Endodermal cell (in vitro differentiated cells): ENCODE data around the gene DNM1. TPM values are rescaled to one million over a fixed set of nuclear protein-coding genes. Genes with fewer than 3 reads are reported as not detected.

Experiments used
- DNase-seq: peaks from one replicate; pipeline ENCODE4 v3.0.0-alpha.2; 2017
- H3K27ac ChIP-seq: 2 replicates; pipeline ENCODE4 v1.5.1; 2013; ENCODE audit warnings: mild to moderate bottlenecking, low read depth, low read length, moderate library complexity
- H3K27me3 ChIP-seq: 2 replicates; pipeline ENCODE4 v1.6.1; 2013; ENCODE audit warnings: mild to moderate bottlenecking, low read length, moderate library complexity; ENCODE audit not compliant: insufficient read depth, control insufficient read depth, poor library complexity, severe bottlenecking
- H3K36me3 ChIP-seq: 2 replicates; pipeline ENCODE4 v1.7.0; 2013; ENCODE audit warnings: mild to moderate bottlenecking, low read length, moderate library complexity; ENCODE audit not compliant: control insufficient read depth, insufficient read depth
- H3K4me1 ChIP-seq: one replicate; pipeline ENCODE4 v1.7.0; 2013; ENCODE audit warnings: low read length; ENCODE audit not compliant: control insufficient read depth, insufficient read depth
- H3K4me3 ChIP-seq: 2 replicates; pipeline ENCODE4 v1.5.1; 2013; ENCODE audit warnings: mild to moderate bottlenecking, low read length, moderate library complexity
- H3K9ac ChIP-seq: 2 replicates; pipeline ENCODE4 v1.6.1; 2013; ENCODE audit warnings: mild to moderate bottlenecking, low read length, moderate library complexity; ENCODE audit not compliant: poor library complexity, severe bottlenecking; ENCODE audit errors: extremely low read depth
- H3K9me3 ChIP-seq: 2 replicates; pipeline ENCODE4 v1.6.1; 2013; ENCODE audit warnings: mild to moderate bottlenecking, low read length, moderate library complexity; ENCODE audit not compliant: control insufficient read depth
- H3K27ac Mint-ChIP-seq: 2 replicates; pipeline ENCODE4 v1.8.0; 2020; ENCODE audit warnings: mixed read lengths
- H3K27me3 Mint-ChIP-seq: 2 replicates; pipeline ENCODE4 v1.8.0; 2021; ENCODE audit warnings: mild to moderate bottlenecking, mixed read lengths; ENCODE audit not compliant: insufficient read depth
- H3K36me3 Mint-ChIP-seq: 2 replicates; pipeline ENCODE4 v1.8.0; 2020; ENCODE audit warnings: low read depth, mixed read lengths
- H3K4me1 Mint-ChIP-seq: 2 replicates; pipeline ENCODE4 v1.8.0; 2020; ENCODE audit warnings: mixed read lengths
- H3K4me3 Mint-ChIP-seq: 2 replicates; pipeline ENCODE4 v1.8.0; 2020; ENCODE audit warnings: mild to moderate bottlenecking, moderate library complexity, mixed read lengths
- H3K9me3 Mint-ChIP-seq: 2 replicates; pipeline ENCODE4 v1.8.0; 2020; ENCODE audit warnings: mild to moderate bottlenecking, mixed read lengths
- WGBS, 2 experiments: methylation state at CpG; one replicate each; pipeline versions ENCODE4 v1.1.5 to v1.1.7; 2013; ENCODE audit warnings: missing lambda C conversion rate in 2 of 2, mixed read lengths in 1 of 2; ENCODE audit not compliant: insufficient coverage in 1 of 2, insufficient read length in 1 of 2; 5-methylcytosine and 5-hydroxymethylcytosine counted together
- total RNA-seq, 2 donors: library from RNA; stranded (reverse); fragmentation: NEBNext Ultra II Directional in 1 of 2; extraction: Animal tissue kit (Norgen Biotek cat#: 25700) in 1 of 2; gene quantifications; 2 replicates in 1 of 2; 3 replicates in 1 of 2; pipeline ENCODE4 v1.2.1, GENCODE V29; 2021
- TF ChIP-seq, protein P1 (sequence below): fragments of 200-600 bp; sonication (generic); conservative IDR thresholded peaks from 2 replicates; pipeline ENCODE4 v1.5.0; 2021; ENCODE audit warnings: antibody characterized with exemption, mild to moderate bottlenecking

The DNM1 gene
- total RNA-seq, 2 donors from 2014 or later: 55.8 to 147 TPM

DNA sequence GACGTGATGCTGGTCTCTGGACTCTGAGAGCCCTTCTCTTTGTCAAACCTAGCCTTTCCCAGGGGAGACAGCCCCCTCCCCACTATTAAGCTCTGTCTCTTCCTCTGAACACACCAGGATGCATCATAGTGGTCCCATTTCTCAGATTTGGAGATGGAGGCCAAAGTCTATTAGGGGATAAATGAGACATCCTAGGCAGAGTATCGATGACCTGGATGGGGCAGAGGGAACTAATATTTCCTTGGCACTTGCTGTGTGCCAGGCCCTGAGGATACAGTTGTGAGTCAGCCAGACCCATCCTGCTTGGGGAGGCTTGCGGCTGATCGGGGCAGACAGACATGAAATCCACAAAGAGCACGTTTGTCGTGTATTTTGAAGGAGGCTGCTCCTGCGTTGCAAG lies 5.2 kb downstream of the DNM1 start:
- TF ChIP-seq, protein P1, sequence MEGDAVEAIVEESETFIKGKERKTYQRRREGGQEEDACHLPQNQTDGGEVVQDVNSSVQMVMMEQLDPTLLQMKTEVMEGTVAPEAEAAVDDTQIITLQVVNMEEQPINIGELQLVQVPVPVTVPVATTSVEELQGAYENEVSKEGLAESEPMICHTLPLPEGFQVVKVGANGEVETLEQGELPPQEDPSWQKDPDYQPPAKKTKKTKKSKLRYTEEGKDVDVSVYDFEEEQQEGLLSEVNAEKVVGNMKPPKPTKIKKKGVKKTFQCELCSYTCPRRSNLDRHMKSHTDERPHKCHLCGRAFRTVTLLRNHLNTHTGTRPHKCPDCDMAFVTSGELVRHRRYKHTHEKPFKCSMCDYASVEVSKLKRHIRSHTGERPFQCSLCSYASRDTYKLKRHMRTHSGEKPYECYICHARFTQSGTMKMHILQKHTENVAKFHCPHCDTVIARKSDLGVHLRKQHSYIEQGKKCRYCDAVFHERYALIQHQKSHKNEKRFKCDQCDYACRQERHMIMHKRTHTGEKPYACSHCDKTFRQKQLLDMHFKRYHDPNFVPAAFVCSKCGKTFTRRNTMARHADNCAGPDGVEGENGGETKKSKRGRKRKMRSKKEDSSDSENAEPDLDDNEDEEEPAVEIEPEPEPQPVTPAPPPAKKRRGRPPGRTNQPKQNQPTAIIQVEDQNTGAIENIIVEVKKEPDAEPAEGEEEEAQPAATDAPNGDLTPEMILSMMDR: no peak
- no peak overlapping the region for H3K4me3 Mint-ChIP-seq
- WGBS, 2 experiments: 93 to 100% methylated on average over 3 to 7 of the region's 7 CpGs

DNA sequence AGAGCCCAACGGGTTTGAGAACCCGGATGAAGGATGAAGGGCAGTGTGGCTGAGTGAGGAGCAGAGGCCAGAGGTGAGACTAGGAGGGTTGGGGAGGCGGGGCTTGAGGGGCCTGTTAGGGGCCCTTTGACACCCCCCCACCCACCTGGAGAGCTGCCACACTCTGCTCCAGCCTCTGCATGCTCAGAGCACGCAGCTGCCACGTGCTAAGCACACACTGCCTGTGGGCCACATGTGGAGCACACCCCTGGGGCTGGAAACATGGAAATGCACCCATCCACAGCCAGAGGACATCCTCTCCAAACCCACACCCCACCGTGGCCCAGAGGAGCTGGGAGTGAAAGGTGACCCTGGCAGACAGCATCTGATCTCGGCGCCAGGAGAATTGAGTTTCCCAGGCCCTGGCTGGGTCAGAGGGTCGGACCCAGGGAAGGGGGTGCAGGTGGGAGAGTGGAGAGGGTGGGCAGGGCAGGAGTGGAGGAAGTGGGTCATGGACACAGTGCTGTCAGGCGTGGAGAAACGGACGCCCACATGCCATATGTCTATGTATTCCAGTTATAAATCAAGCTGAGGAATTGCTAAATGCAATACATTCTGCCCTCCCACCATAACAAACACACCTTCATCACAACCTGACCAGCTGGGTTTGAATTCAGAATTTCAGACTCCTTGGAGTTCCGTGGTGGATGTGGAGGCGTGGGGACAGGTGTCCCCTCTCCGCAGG lies 5.9 kb downstream of the DNM1 start:
- Histone ChIP-seq H3K4me3 (no peak overlapping the region), H3K4me1 (peaks cover 5% of the 10 kb centered on the region), H3K27ac (no peak overlapping the region), H3K27me3 (no peaks in the 10 kb centered on the region), H3K9ac (no peak overlapping the region), H3K36me3 (no peaks in the 10 kb centered on the region), H3K9me3 (no peaks in the 10 kb centered on the region)
- 87 to 88% methylated on average over 11 to 15 of the region's 15 CpGs for WGBS, 2 experiments
- DNase-seq: no peak
- Mint-ChIP-seq H3K27me3 (peaks cover 4% of the 10 kb centered on the region), H3K4me1 (peaks cover 12% of the 10 kb centered on the region), H3K27ac (no peak overlapping the region), H3K9me3 (no peaks in the 10 kb centered on the region), H3K36me3 (no peaks in the 10 kb centered on the region), H3K4me3 (no peak overlapping the region)
- TF ChIP-seq, protein P1: no peak

More for the DNA sequence above, 5.2 kb downstream of the DNM1 start:
- H3K9me3 ChIP-seq: no peaks in the 10 kb centered on the region
- Mint-ChIP-seq H3K4me1 (peaks cover 12% of the 10 kb centered on the region), H3K9me3 (no peaks in the 10 kb centered on the region), H3K27ac (peak overlapping the region; percentile 2), H3K27me3 (peaks cover 4% of the 10 kb centered on the region), H3K36me3 (no peaks in the 10 kb centered on the region)
- no peak overlapping the region for H3K27ac ChIP-seq
- H3K4me1 ChIP-seq: peaks cover 5% of the 10 kb centered on the region
- H3K9ac ChIP-seq: no peak overlapping the region
- no peak for DNase-seq
- H3K36me3 ChIP-seq: no peaks in the 10 kb centered on the region
- H3K27me3 ChIP-seq: no peaks in the 10 kb centered on the region
- no peak overlapping the region for H3K4me3 ChIP-seq

GRCh38 chr9:128211186-128211980 lies 8.2 kb downstream of the DNM1 start:
- H3K9me3 ChIP-seq: no peaks in the 10 kb centered on the region
- TF ChIP-seq, protein P1: no peak
- no peak overlapping the region for H3K27ac Mint-ChIP-seq
- no peak overlapping the region for H3K4me3 ChIP-seq
- no peaks in the 10 kb centered on the region for H3K36me3 ChIP-seq
- no peaks in the 10 kb centered on the region for H3K27me3 Mint-ChIP-seq
- H3K4me1 Mint-ChIP-seq: peaks cover 7% of the 10 kb centered on the region
- H3K27ac ChIP-seq: no peak overlapping the region
- no peak overlapping the region for H3K9ac ChIP-seq
- H3K27me3 ChIP-seq: no peaks in the 10 kb centered on the region
- H3K4me3 Mint-ChIP-seq: no peak overlapping the region
- H3K9me3 Mint-ChIP-seq: no peaks in the 10 kb centered on the region
- no peaks in the 10 kb centered on the region for H3K36me3 Mint-ChIP-seq
- H3K4me1 ChIP-seq: no peaks in the 10 kb centered on the region
- DNase-seq: no peak
- WGBS, 2 experiments: 87 to 94% methylated on average over 7 to 12 of the region's 12 CpGs
